Gastrocnemius medialis (tissue), 4 donors: ENCODE measurements around the gene SERPINE3. TPM values are rescaled to one million over a fixed set of nuclear protein-coding genes. Genes with fewer than 3 reads are reported as not detected.

Experiments
- ATAC-seq, 2 donors: fragments of 150-250 bp; one replicate each; pipeline ENCODE4 v1.9.1; 2016
- DNase-seq, 2 donors: peaks; one replicate each; pipeline ENCODE4 v3.0.0-alpha.2; 2019
- H3K27ac ChIP-seq, 4 donors: fragments of 200-600 bp; sonication (generic); 1 replicate in 1 of 4; 2 replicates in 3 of 4; pipeline ENCODE4 v1.5.1; 2016 to 2018; ENCODE audit warnings: mild to moderate bottlenecking in 2 of 4, moderate library complexity in 1 of 4
- H3K27me3 ChIP-seq, 3 donors: fragments of 200-600 bp; sonication (generic) in 2 of 3; 1 replicate in 1 of 3; 2 replicates in 2 of 3; pipeline versions ENCODE4 v1.5.1 to v1.6.0; 2016 to 2019; ENCODE audit warnings: mild to moderate bottlenecking in 1 of 3, moderate library complexity in 1 of 3
- H3K36me3 ChIP-seq, 2 donors: fragments of 200-600 bp; sonication (generic) in 1 of 2; one replicate each; pipeline ENCODE4 v1.5.1; 2017 to 2018
- H3K4me1 ChIP-seq, 2 donors: fragments of 200-600 bp; sonication (generic) in 1 of 2; one replicate each; pipeline ENCODE4 v1.5.1; 2016 to 2017; ENCODE audit warnings: mild to moderate bottlenecking in 2 of 2
- H3K4me3 ChIP-seq, 4 donors: fragments of 200-600 bp; sonication (generic) in 3 of 4; 1 replicate in 1 of 4; 2 replicates in 3 of 4; pipeline ENCODE4 v1.5.1; 2016 to 2019; ENCODE audit warnings: mild to moderate bottlenecking in 2 of 4
- H3K9me3 ChIP-seq, 3 donors: fragments of 200-600 bp; sonication (generic) in 2 of 3; 1 replicate in 1 of 3; 2 replicates in 2 of 3; pipeline ENCODE4 v1.5.1; 2016 to 2019
- POLR2A ChIP-seq, 2 donors: fragments of 450-650 bp; IDR thresholded peaks; one replicate each; pipeline ENCODE4 v1.6.1; 2017; ENCODE audit warnings: antibody characterized with exemption in 2 of 2, mild to moderate bottlenecking in 2 of 2, moderate library complexity in 2 of 2
- in situ Hi-C, 4 donors: fragments of 200-750 bp; cut with MboI; loops; one replicate each; pipeline versions ENCODE4 v1.15.0 to v1.8.0; 2017; ENCODE audit warnings: low sequenced_read_pairs in 4 of 4
- intact Hi-C: fragments of 100-400 bp; cut with DNase I; formaldehyde crosslinking; loops from one replicate; pipeline ENCODE4 v1.15.1; 2023; ENCODE audit warnings: low total_unique reads
- total RNA-seq, 4 donors: library from RNA; depleted of rRNA; stranded (reverse); fragments of >200 nt; gene quantifications; one replicate each; pipeline versions ENCODE4 v1.1.0 to v1.2.3, GENCODE V29; 2016
- TF ChIP-seq, protein P1 (sequence below), 5 experiments: fragments of 450-650 bp in 3 of 5; fragments of 200-600 bp in 2 of 5; sonication (generic) in 2 of 5; IDR thresholded peaks in 4 of 5; conservative IDR thresholded peaks in 1 of 5; 1 replicate in 4 of 5; 2 replicates in 1 of 5; pipeline ENCODE4 v1.5.1; 2016 to 2019; ENCODE audit warnings: antibody characterized with exemption in 5 of 5, mild to moderate bottlenecking in 3 of 5, moderate library complexity in 3 of 5

SERPINE3 gene
- total RNA-seq, 4 donors from 2014 or later = not detected

DNA sequence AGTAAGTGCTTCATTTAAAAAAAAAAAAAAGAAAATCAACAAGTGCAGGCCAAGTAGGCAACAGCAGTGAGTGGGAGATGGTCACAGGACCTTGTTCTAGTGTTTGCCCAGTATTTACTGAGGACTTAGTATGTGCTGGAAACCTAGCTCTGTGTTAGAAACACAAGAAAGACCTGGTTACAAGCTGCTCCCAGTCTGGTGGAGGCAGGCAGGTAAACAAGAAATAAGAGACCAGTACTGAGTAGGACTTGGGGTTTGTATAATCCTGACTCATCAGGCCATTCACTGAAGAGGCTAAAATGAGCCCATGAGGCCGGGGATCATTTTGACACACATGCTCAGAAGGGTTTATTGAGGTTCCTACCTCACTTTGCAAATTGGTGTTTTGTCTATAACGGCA lies 21.5 kb upstream of the SERPINE3 start:
- ATAC-seq = no peak
- H3K27ac ChIP-seq = no peak overlapping the region

DNA sequence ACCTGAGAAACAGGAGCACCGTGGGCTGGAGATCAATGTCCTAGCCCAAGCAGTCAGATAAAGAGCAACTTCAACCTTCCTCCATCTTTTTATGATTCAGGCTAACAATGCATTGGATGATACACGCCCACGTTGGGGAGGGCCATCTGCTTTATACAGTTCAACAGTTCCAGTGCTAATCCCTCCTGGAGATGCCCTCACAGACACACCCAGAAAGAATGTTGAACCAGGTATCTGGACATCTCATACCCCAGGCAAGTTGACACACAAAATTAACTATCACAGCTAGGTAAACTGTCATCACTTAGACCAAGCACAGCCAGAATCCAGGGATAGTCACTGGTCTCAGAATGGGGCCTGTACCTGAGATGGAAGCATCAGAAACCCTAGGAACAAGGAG lies 20.6 kb upstream of the SERPINE3 start:
- intact Hi-C loops = no loop called here
- in situ Hi-C loops = no loop called here
- peaks cover 0 to 3% of the 10 kb centered on the region in 2 donors for H3K4me1 ChIP-seq

More for the DNA sequence above, 21.5 kb upstream of the SERPINE3 start:
- TF ChIP-seq, protein P1, sequence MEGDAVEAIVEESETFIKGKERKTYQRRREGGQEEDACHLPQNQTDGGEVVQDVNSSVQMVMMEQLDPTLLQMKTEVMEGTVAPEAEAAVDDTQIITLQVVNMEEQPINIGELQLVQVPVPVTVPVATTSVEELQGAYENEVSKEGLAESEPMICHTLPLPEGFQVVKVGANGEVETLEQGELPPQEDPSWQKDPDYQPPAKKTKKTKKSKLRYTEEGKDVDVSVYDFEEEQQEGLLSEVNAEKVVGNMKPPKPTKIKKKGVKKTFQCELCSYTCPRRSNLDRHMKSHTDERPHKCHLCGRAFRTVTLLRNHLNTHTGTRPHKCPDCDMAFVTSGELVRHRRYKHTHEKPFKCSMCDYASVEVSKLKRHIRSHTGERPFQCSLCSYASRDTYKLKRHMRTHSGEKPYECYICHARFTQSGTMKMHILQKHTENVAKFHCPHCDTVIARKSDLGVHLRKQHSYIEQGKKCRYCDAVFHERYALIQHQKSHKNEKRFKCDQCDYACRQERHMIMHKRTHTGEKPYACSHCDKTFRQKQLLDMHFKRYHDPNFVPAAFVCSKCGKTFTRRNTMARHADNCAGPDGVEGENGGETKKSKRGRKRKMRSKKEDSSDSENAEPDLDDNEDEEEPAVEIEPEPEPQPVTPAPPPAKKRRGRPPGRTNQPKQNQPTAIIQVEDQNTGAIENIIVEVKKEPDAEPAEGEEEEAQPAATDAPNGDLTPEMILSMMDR (IDR thresholded peaks at IDR 0.05 in 4 of 5, conservative IDR thresholded peaks at IDR 0.05 in 1 of 5) = no peak
- no peak for TF ChIP-seq POLR2A (IDR thresholded peaks at IDR 0.05)
- in situ Hi-C loops (no loop called here), intact Hi-C loops (no loop called here)
- no peak for DNase-seq
- Histone ChIP-seq H3K4me3 (no peak overlapping the region), H3K4me1 (peaks cover 0 to 3% of the 10 kb centered on the region in 2 donors), H3K27me3 (no peaks in the 10 kb centered on the region), H3K9me3 (no peaks in the 10 kb centered on the region), H3K36me3 (no peaks in the 10 kb centered on the region)

DNA sequence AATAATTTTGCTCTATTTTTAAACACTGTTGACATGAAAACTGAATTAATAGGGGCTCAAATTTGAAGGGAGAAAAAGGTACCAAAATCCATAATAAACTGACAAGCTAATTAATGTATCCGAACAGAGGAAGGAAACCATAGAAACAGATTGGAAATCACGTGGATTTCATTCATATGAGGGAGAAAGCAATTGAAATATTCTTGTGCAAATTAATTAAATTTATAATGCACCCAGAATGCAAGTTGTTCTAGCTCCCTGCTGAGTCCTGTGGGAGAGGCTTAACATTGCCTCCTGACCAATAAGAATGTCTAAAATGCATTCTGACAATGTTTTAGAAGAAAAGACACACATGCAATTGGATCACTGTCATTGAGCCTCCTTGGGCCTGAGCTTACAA lies 17.7 kb upstream of the SERPINE3 start:
- H3K4me3 ChIP-seq = no peak overlapping the region
- in situ Hi-C loops = no loop called here

More for the DNA sequence above, 20.6 kb upstream of the SERPINE3 start:
- TF ChIP-seq POLR2A (IDR thresholded peaks at IDR 0.05) = no peak
- TF ChIP-seq, protein P1 (IDR thresholded peaks at IDR 0.05 in 4 of 5, conservative IDR thresholded peaks at IDR 0.05 in 1 of 5) = no peak
- H3K27ac ChIP-seq = no peak overlapping the region
- no peak for DNase-seq
- ATAC-seq = no peak
- H3K9me3 ChIP-seq = no peaks in the 10 kb centered on the region
- H3K4me3 ChIP-seq = no peak overlapping the region
- H3K36me3 ChIP-seq = no peaks in the 10 kb centered on the region
- no peaks in the 10 kb centered on the region for H3K27me3 ChIP-seq

DNA sequence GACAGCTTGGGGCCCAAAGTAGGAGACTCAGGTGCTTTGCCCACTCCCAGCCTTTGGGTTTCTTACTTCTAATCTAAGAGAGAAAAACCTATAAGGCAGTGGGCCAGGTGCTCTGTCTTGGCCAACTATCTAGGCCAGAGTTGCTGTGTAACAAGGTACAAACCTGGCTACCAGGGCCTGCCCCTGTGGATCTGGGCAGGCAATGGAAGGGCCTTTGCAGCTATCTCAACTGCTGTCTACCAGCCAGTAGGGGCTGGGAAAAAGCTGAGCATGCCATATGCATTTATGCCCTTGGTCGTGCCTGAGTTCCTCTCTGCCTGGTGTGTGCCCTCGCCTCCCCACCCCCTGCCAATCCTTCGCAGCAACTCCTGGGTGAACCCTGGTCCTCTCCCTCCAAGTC lies 16.7 kb upstream of the SERPINE3 start:
- ATAC-seq (no peak), DNase-seq (no peak)
- no peaks in the 10 kb centered on the region for H3K9me3 ChIP-seq
- in situ Hi-C loops (no loop called here), intact Hi-C loops (no loop called here)
- no peaks in the 10 kb centered on the region for H3K27me3 ChIP-seq
- no peaks in the 10 kb centered on the region for H3K4me1 ChIP-seq
- no peaks in the 10 kb centered on the region for H3K36me3 ChIP-seq
- TF ChIP-seq, protein P1 (IDR thresholded peaks at IDR 0.05 in 4 of 5, conservative IDR thresholded peaks at IDR 0.05 in 1 of 5) = no peak
- H3K4me3 ChIP-seq = no peak overlapping the region
- H3K27ac ChIP-seq = no peak overlapping the region

More for the DNA sequence above, 17.7 kb upstream of the SERPINE3 start:
- no peaks in the 10 kb centered on the region for H3K4me1 ChIP-seq
- intact Hi-C loops = no loop called here
- no peak for DNase-seq
- no peaks in the 10 kb centered on the region for H3K36me3 ChIP-seq
- ATAC-seq = no peak
- no peaks in the 10 kb centered on the region for H3K9me3 ChIP-seq
- no peaks in the 10 kb centered on the region for H3K27me3 ChIP-seq
- TF ChIP-seq POLR2A (IDR thresholded peaks at IDR 0.05) = no peak
- TF ChIP-seq, protein P1 (IDR thresholded peaks at IDR 0.05 in 4 of 5, conservative IDR thresholded peaks at IDR 0.05 in 1 of 5) = no peak
- H3K27ac ChIP-seq = no peak overlapping the region

DNA sequence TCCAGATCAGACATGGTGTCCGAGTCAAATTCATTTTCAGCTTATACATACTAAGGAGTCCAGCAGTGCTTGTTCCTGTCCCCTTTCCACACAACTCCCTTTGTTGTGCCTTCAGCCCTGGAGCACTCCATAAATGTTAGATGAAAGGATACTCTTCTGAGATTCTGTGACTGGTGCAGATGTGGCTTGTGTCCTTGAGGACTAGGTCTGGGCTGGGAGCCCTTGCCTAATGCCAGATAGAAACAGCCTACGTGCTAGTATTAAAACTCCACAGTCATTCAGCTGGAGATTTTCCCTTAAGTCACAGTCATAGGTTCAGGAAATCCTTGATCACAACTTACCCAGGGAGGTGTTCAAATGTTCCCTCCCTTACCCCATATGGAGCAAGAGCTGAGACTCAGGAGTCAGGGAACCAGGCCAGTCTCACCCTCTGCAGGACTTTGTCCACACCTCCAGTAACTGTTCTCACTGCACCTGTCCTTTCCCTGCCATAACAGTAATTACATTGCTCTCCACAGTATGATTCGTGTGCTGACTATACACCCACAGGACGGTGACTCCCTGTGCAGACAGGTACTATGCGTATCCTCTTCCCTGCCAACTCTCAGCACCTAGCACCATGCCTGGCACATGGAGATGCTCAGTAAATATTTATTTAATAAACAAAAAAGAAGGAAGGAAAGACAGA lies 15.5 kb upstream of the SERPINE3 start:
- Histone ChIP-seq H3K36me3 (no peaks in the 10 kb centered on the region), H3K4me3 (no peak overlapping the region), H3K4me1 (no peaks in the 10 kb centered on the region), H3K9me3 (no peaks in the 10 kb centered on the region), H3K27me3 (no peaks in the 10 kb centered on the region), H3K27ac (no peak overlapping the region)
- DNase-seq (no peak), ATAC-seq (no peak)
- TF ChIP-seq, protein P1 (IDR thresholded peaks at IDR 0.05 in 4 of 5, conservative IDR thresholded peaks at IDR 0.05 in 1 of 5) = no peak
- TF ChIP-seq POLR2A (IDR thresholded peaks at IDR 0.05) = no peak
- intact Hi-C loops (no loop called here), in situ Hi-C loops (no loop called here)
